RWPE2 (cell line): ENCODE results near the gene BLOC1S4.

Source experiments
- ATAC-seq: fragments of 200-7000 bp; cut with Tn5 transposase; 3 replicates; pipeline ENCODE4 v1.9.1; 2021; ENCODE audit warnings: low read depth
- DNase-seq: peaks from one replicate; pipeline ENCODE4 v3.0.0-alpha.2; 2020; ENCODE audit warnings: low spot score
- H3K27ac ChIP-seq: fragments of 450-650 bp; 2 replicates; pipeline ENCODE4 v1.5.1; 2017; ENCODE audit warnings: mild to moderate bottlenecking; ENCODE audit not compliant: poor library complexity, severe bottlenecking
- H3K27me3 ChIP-seq: fragments of 250-450 bp; sonication (Bioruptor Pico); 2 replicates; pipeline ENCODE4 v1.5.1; 2021; ENCODE audit warnings: mild to moderate bottlenecking, moderate library complexity; ENCODE audit not compliant: insufficient read depth, poor library complexity, severe bottlenecking
- H3K36me3 ChIP-seq: fragments of 250-450 bp; sonication (Bioruptor Pico); 2 replicates; pipeline ENCODE4 v1.5.1; 2020; ENCODE audit warnings: low read depth, mild to moderate bottlenecking, moderate library complexity
- H3K4me1 ChIP-seq: fragments of 250-450 bp; sonication (Bioruptor Pico); 2 replicates; pipeline ENCODE4 v1.5.1; 2021; ENCODE audit warnings: mild to moderate bottlenecking, moderate library complexity; ENCODE audit not compliant: insufficient read depth, poor library complexity, severe bottlenecking
- H3K4me3 ChIP-seq: fragments of 250-450 bp; sonication (Bioruptor Pico); 2 replicates; pipeline ENCODE4 v1.5.1; 2021; ENCODE audit warnings: mild to moderate bottlenecking, moderate library complexity; ENCODE audit not compliant: severe bottlenecking
- H3K9me3 ChIP-seq: fragments of 250-450 bp; sonication (Bioruptor Pico); 2 replicates; pipeline ENCODE4 v1.5.1; 2021; ENCODE audit warnings: mild to moderate bottlenecking, moderate library complexity; ENCODE audit not compliant: severe bottlenecking
- CTCF ChIP-seq: fragments of 450-650 bp; IDR thresholded peaks from one replicate; pipeline ENCODE4 v1.5.1; 2017; ENCODE audit warnings: mild to moderate bottlenecking, moderate library complexity; ENCODE audit not compliant: poor library complexity, severe bottlenecking

The BLOC1S4 gene

DNA sequence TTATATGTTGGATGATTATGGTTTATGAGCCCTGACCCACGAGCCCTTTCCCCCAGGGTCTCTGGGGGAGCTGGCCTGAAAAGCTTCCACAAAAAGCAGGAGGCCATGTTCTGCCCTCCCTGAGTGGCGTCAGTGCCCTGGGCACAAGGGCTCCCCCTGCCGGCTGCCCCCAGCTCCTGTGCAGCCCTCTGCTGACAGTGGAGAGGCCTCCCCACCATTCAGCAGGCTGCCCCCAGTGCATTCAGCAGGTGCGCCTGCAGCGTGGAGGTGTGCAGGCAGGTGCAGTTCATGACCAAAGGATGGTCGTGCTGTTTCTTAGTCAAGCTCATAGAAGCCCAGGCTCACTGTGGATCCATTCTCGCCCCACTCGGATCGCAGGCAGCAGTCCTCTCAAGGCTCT lies 34.8 kb upstream of the BLOC1S4 start:
- peaks cover 4% of the 10 kb centered on the region for H3K4me1 ChIP-seq
- H3K4me3 ChIP-seq = no peak overlapping the region
- no peak; the same call in 2 of the 3 replicates for ATAC-seq
- TF ChIP-seq CTCF = peak; percentile 42
- H3K27me3 ChIP-seq = no peaks in the 10 kb centered on the region
- no peaks in the 10 kb centered on the region for H3K9me3 ChIP-seq
- no peak overlapping the region for H3K27ac ChIP-seq
- no peak for DNase-seq
- peaks cover 11% of the 10 kb centered on the region for H3K36me3 ChIP-seq

DNA sequence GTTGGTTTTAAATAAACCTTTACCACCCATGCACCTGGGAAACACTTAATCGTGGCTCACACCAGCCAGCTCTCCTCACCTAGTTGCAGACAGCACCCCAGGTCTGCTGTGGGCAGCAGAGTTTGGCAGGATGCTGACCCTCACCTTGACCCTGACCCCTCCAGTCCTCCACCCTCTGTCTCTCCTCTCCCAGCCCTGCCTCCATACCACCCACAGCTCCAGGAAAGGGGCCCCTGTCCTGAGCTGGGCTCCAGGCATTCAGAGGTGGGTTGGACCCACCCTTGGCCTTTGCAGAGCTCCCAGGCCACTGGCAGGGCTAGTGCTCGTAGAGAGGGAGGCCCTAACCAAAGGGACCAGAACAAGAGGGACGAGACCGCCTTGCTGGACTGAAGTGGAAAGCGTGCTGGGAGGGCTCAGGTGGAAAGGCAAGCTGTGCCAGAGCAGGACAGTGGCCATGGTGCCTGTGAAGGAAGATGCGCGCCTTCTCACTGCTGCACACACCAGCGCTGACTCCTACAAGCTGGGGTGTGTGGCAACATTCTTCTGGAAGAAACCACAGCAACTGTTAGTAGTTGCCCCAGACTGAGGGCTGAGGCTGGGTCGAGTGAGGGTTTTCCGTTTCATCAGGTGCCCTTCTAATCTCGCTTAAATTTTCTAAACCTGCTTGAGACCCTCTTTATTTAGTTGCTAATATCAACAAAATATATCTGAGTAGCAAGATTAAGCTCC lies 32.9 kb upstream of the BLOC1S4 start:
- DNase-seq (no peak), ATAC-seq (no peak)
- H3K27me3 ChIP-seq = no peaks in the 10 kb centered on the region
- H3K36me3 ChIP-seq = no peaks in the 10 kb centered on the region
- no peak for TF ChIP-seq CTCF
- no peak overlapping the region for H3K27ac ChIP-seq
- H3K9me3 ChIP-seq = no peaks in the 10 kb centered on the region
- no peak overlapping the region for H3K4me3 ChIP-seq
- no peaks in the 10 kb centered on the region for H3K4me1 ChIP-seq

DNA sequence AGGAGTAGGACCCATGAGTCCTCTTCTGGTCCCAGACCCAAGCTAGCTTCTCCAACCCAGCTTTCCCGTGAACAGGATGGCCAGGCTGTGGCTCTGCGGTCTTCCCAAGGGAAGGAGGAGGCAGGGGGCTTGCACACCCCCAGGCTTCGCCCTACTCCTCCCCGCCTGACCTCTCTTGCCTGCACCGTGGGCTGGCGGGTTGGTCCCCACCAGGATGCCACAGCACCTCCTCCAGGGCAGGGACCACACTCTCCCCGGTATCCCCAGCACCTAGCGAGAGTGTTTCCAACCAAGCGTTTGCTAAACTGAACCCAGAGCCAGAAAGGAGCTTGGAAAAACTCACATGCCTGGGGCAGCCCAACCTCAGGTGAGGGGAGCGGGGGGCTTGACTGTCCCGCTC lies 31.3 kb upstream of the BLOC1S4 start:
- Histone ChIP-seq H3K4me3 (no peak overlapping the region), H3K4me1 (peaks cover 7% of the 10 kb centered on the region), H3K36me3 (no peaks in the 10 kb centered on the region), H3K27ac (no peak overlapping the region), H3K27me3 (no peaks in the 10 kb centered on the region), H3K9me3 (no peaks in the 10 kb centered on the region)
- DNase-seq = no peak
- TF ChIP-seq CTCF = no peak
- no peak for ATAC-seq

GRCh38 chr4:6686104-6686787 lies 29.7 kb upstream of the BLOC1S4 start:
- Histone ChIP-seq H3K36me3 (no peaks in the 10 kb centered on the region), H3K27me3 (no peaks in the 10 kb centered on the region), H3K4me1 (peaks cover 7% of the 10 kb centered on the region), H3K9me3 (no peaks in the 10 kb centered on the region), H3K4me3 (no peak overlapping the region), H3K27ac (no peak overlapping the region)
- no peak for TF ChIP-seq CTCF
- no peak for ATAC-seq
- DNase-seq = no peak
